Epithelial cell of esophagus (primary cell): ENCODE results near the gene GLIS1.
A peak's percentile ranks its signal among the peaks of the same experiment; 100 is the strongest.

ENCODE experiments used
- DNase-seq: peaks from one replicate; pipeline ENCODE4 v3.0.0; 2010; ENCODE audit warnings: low read depth
- H3K4me3 ChIP-seq: 2 replicates; pipeline ENCODE4 v1.5.1; 2011; ENCODE audit warnings: mild to moderate bottlenecking, low read length, control low read depth
- TF ChIP-seq, protein P1 (sequence below): IDR thresholded peaks from 2 replicates; pipeline ENCODE4 v1.5.1; 2011; ENCODE audit warnings: low read depth, mild to moderate bottlenecking, low read length, control low read depth, inconsistent platforms; ENCODE audit not compliant: insufficient read depth; ENCODE audit errors: missing control alignments

Gene GLIS1

DNA sequence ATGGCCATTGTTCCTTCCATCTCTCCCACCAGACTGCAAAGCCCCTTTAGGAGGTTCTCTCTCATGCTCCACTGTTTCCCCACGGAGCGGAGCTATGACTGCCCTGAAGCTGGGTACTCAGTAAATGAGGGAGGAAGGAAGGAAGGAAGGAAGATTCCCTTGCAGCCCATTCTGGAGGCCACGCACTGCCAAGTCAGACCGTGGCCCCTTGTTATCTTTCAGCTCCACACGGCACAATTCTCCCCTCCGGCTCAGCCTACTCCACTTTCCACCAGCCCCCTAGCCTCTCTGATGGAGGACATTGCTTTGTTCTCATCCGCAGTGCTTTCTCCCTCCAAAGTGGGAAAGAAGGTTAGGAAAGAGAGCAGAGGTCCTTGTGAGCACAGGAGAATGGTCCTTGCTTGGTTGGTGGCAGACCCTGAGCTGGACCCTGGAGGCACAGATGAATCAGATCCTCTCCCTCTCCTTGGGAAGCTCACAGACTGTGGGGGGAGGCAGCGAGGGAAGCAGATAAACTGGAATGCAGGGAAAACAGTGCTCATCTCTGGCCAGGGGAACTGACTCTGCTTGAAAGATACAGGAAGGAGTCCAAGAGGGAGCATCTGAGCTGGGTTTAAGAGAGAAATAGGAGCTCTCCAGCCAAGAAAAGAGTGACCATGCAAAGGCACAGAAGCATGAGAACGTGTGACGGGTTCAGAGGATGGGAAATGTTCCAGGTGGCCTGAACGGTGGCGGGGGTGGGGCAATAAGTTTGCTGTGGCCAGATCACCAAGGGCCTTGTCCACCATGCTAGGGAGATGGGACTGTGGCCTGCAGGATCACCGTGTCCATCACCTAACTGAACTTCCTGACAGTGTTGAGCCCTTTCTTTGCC, 52.6 kb downstream of the GLIS1 start:
- no peak overlapping the region for H3K4me3 ChIP-seq
- TF ChIP-seq, protein P1, sequence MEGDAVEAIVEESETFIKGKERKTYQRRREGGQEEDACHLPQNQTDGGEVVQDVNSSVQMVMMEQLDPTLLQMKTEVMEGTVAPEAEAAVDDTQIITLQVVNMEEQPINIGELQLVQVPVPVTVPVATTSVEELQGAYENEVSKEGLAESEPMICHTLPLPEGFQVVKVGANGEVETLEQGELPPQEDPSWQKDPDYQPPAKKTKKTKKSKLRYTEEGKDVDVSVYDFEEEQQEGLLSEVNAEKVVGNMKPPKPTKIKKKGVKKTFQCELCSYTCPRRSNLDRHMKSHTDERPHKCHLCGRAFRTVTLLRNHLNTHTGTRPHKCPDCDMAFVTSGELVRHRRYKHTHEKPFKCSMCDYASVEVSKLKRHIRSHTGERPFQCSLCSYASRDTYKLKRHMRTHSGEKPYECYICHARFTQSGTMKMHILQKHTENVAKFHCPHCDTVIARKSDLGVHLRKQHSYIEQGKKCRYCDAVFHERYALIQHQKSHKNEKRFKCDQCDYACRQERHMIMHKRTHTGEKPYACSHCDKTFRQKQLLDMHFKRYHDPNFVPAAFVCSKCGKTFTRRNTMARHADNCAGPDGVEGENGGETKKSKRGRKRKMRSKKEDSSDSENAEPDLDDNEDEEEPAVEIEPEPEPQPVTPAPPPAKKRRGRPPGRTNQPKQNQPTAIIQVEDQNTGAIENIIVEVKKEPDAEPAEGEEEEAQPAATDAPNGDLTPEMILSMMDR = no peak
- no peak for DNase-seq

DNA sequence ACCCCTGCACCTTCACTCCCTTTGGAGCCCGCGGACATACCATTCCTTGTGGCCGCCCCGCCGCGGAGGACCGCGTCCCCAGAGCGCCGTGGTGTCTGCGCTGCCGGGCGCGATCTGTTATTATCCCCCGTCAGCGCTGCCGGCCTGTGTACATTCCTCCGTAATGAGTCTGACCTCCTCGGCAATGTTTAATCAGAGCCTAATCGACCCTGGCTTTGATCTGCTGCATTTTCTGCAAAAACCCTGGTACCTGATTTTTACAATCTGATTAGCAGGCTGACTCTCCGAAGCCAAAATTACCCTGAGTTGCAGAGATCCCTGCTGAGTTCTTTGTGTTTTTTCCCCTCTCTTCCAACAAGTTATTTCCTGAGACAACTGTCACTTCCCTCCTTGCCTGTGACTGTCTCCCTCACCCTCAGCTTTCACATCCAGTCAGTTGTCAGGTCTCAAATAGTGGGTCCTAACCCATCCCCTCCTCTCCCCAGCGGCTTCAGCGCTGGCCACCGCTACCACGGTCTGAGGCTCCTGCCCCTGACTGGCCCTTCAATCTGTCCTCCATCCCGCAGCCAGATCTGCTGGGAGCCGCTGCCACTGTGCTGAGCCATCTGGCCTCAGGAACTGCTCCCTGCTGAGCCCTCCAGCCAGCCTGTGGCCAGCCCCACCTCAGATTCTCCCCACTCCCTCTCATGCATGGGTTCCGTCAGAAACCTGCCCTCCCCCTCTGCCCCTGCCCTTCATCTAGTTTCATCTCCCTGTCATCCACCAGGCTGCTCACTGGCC, 53.5 kb downstream of the GLIS1 start:
- peak; percentile 42 for DNase-seq
- H3K4me3 ChIP-seq = no peak overlapping the region
- TF ChIP-seq, protein P1 = no peak

DNA sequence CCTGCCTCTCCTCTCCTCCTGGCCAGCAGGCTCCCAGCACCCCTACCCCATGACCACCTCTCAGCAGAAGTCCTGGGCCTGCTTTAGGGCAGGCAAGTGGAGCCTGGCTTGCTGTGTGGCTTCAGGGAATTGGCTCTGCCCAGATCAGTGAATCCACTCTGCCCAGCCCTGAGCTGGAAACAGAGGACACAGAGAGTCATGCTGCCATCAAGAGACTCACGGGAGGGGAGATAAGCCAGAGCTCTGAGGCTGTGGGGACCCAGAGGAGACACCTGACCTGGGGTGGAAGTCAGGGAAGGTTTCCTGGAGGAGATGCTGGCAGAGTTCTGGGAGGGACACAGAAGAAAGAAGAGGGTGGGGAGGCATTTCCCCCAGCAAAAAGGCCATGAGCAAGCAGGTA, 54.2 kb downstream of the GLIS1 start:
- TF ChIP-seq, protein P1 = no peak
- H3K4me3 ChIP-seq = no peak overlapping the region
- no peak for DNase-seq

DNA sequence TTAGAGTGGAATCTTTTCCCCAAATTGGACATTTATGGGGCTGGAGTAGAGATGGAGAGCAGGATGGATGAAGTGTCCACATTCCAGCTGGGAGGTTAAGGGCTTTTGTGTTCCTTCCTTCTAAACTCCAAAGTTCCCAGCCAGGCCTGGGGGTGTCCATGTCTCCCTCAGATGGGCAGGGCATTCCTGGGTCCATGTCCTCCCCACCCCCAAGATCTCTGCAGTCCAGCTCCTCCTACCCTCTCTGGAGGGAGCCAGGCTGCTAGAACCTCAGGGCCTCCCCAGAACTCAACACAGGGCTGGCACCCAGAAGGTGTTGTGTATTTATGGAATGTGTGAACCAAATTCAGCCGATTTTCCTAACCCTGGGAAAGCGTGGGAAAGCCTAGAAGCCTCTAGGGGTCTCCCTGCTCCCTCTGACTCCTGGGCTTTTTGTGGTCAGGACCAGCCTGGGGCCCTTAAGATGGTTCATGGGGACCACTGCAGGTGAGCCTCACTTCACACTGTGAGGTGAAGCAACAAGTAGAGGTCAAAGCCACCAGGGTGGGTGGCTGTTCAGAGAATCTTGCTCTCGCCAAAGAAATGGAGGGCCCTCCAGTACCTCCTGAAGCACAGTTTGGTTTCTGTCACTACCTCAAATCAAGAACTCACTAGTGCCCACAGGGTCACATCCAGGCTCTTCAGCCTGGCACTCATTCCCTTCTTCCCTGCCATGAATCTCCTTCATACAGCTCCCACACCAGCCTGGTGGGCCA, 54.8 kb downstream of the GLIS1 start:
- no peak for DNase-seq
- H3K4me3 ChIP-seq = no peak overlapping the region
- TF ChIP-seq, protein P1 = no peak

DNA sequence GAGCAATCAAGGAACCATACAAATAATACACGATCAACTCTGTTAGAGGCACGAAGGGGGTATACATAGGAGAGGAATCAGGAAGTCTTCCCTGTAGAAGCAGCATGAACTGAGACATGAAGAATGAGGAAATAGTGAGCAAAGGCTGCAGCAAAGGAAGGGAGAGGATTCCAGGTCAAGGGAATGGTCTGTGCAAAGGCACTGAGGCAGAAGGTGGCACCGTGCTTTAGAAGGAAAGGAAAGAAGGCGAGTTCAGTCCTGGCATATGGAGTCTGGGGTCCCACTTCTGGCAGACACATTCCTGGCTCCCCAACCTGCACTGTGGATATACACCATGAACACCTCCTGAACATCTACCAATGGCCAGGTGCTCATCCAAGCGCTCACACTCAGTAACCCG, 56.1 kb downstream of the GLIS1 start:
- H3K4me3 ChIP-seq = no peak overlapping the region
- TF ChIP-seq, protein P1 = no peak
- no peak for DNase-seq

DNA sequence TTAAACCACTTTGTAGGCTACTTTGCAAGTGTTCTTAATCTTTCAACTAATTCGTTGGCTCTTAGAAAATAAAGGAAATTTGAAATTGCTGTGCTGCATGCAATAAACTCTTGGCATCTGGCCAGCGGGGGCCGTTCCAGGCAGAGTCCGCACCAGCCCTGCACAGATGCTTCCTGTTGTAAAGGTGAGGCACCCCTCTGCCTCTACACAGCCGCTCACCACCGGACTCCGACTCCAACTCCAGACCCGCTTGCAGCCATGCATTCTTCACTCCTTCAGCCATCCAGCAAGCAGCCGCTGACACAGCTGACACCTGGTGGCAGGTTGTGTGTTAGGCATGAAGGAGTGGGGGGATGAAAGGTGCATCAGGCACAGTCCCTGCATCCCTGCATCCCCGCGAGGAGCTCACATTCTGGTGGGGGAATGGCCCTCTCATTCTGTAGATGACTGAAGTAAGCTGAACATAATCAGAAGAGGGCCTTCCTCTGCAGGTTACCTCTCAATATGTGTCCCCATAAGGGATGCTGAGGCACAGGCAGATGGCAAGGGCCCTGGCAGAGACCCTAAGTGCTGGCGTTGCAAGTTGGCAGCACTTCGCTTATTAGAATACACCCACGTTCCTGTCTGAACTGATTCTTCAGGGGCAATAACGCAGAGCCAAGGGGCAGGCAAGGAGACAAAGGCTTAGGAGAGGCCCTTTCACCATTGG, 56.8 kb downstream of the GLIS1 start:
- no peak overlapping the region for H3K4me3 ChIP-seq
- DNase-seq = peak; percentile 64
- TF ChIP-seq, protein P1 = peak; percentile 82
